Muscle layer of colon (tissue), 2 donors: ENCODE data around the gene DLX1.
"Not testable (repeated sequence)": the region's sequence is repeated elsewhere in the genome, so short reads cannot be mapped to it uniquely, and the experiment has no call there.

Source experiments
- H3K27ac ChIP-seq: one replicate; pipeline ENCODE4 v1.7.0; 2013; ENCODE audit warnings: low read depth, mild to moderate bottlenecking, low read length, moderate library complexity
- H3K27me3 ChIP-seq, 2 donors: one replicate each; pipeline ENCODE4 v1.7.0; 2013; ENCODE audit warnings: low read length in 2 of 2, mild to moderate bottlenecking in 2 of 2; ENCODE audit not compliant: insufficient read depth in 2 of 2, control insufficient read depth in 1 of 2
- H3K36me3 ChIP-seq: one replicate; pipeline ENCODE4 v1.7.0; 2013; ENCODE audit warnings: mild to moderate bottlenecking, low read length; ENCODE audit not compliant: insufficient read depth
- H3K4me1 ChIP-seq: one replicate; pipeline ENCODE4 v1.7.0; 2013; ENCODE audit warnings: mild to moderate bottlenecking, low read length; ENCODE audit not compliant: insufficient read depth
- H3K4me3 ChIP-seq, 2 donors: one replicate each; pipeline ENCODE4 v1.7.0; 2013; ENCODE audit warnings: low read length in 2 of 2, low read depth in 1 of 2, mild to moderate bottlenecking in 1 of 2, moderate library complexity in 1 of 2
- H3K9ac ChIP-seq: one replicate; pipeline ENCODE4 v1.7.0; 2013; ENCODE audit warnings: low read length
- H3K9me3 ChIP-seq: one replicate; pipeline ENCODE4 v1.7.0; 2013; ENCODE audit warnings: mild to moderate bottlenecking, low read length
- donor health status: abdominal sarcoma.
- donor health status: Adenocarcinoma of cecum.

DLX1 gene

DNA sequence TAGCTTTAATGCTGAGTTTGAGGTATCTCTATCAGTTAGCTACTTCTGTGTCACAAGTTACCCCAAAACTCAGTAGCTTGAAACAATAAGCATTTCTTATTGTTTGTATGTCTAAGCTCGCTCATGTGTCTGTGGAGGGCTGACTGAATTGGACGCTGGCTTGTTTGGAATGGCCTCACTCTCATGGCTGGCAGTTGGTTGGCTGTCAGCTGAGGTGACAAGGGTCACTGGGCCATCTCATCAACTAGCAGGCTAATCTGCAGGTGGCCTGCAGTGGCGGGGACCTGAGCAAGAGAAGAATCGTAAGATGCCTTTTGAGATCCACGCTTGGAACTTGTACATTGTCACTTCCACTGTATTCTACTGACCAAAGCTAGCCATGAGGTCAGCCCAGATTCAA is 30.8 kb downstream of the DLX1 start:
- Histone ChIP-seq H3K4me3 (no peak overlapping the region), H3K9me3 (no peaks in the 10 kb centered on the region), H3K4me1 (no peaks in the 10 kb centered on the region), H3K27ac (no peak overlapping the region), H3K36me3 (no peaks in the 10 kb centered on the region), H3K27me3 (no peaks in the 10 kb centered on the region), H3K9ac (no peak overlapping the region)

DNA sequence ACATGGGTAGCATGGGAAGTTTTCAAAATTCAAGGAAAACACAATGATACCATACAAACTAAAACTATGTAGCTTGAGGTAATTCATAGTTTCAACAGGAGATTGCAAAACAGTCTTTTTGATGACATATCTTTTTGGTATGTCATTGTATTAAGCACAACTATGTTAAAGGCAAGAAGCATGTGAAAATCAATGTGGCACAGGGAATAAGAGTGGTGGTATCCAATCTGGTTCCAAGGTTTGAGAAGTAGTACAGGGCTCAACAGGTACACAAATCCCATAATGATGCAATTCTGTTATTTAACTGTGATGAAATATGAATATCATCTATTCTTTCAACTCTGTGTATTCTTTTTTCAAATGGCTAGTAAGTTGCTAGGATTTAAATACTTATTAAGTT is 33.8 kb downstream of the DLX1 start:
- H3K36me3 ChIP-seq = no peaks in the 10 kb centered on the region
- no peak overlapping the region for H3K4me3 ChIP-seq
- H3K9ac ChIP-seq = no peak overlapping the region
- H3K27ac ChIP-seq = no peak overlapping the region
- H3K9me3 ChIP-seq = no peaks in the 10 kb centered on the region
- no peaks in the 10 kb centered on the region for H3K4me1 ChIP-seq
- no peaks in the 10 kb centered on the region for H3K27me3 ChIP-seq

DNA sequence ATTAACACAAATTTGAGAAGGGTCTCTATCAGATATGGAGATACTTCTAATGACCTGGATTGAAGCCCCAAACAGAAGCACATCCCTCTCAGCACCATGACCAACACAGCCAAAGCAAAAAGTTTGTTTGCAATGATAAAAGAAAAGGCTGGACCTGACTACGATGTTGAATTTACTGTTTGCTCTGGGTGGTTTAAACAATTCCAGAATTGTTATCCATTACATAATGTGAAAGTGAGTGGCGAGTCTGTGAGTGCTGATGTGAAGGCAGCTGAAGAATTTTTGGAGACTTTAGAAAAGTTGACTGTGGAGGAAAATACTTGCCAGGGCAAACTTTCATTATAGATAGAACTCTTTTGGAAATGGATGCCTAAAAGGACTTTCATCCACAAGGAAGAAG is 34.8 kb downstream of the DLX1 start:
- Histone ChIP-seq H3K4me1 (no peaks in the 10 kb centered on the region), H3K9ac (no peak overlapping the region), H3K36me3 (no peaks in the 10 kb centered on the region), H3K27ac (no peak overlapping the region), H3K27me3 (no peaks in the 10 kb centered on the region), H3K9me3 (no peaks in the 10 kb centered on the region), H3K4me3 (no peak overlapping the region)

DNA sequence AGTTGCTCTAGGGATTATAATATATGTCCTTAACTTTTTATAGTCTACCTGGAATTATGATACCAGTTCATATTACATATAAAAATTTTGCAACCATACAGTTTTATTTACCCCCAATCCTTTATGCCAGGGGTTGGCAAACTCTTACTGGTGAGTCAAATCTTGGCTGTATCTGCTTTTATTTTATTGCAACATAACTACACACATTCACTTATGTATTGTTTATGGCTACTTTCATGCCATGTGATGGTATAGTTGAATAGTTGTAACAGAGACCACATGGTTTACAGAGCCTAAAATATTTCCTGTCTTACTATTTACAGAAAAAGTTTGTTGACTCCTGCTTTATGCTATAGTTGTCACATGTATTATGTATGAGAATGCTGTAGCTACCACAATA is 43.2 kb downstream of the DLX1 start:
- Histone ChIP-seq H3K9ac (no peak overlapping the region), H3K4me1 (no peaks in the 10 kb centered on the region), H3K27ac (no peak overlapping the region), H3K27me3 (no peaks in the 10 kb centered on the region), H3K4me3 (no peak overlapping the region), H3K9me3 (no peaks in the 10 kb centered on the region), H3K36me3 (no peaks in the 10 kb centered on the region)

GRCh38 chr2:172129404-172129803 is 44.1 kb downstream of the DLX1 start:
- H3K9ac ChIP-seq = no peak overlapping the region
- H3K27ac ChIP-seq = no peak overlapping the region
- no peaks in the 10 kb centered on the region for H3K4me1 ChIP-seq
- H3K4me3 ChIP-seq = no peak overlapping the region
- H3K27me3 ChIP-seq = no peaks in the 10 kb centered on the region
- no peaks in the 10 kb centered on the region for H3K9me3 ChIP-seq
- H3K36me3 ChIP-seq = no peaks in the 10 kb centered on the region

GRCh38 chr2:172131713-172132555 is 46.6 kb downstream of the DLX1 start:
- H3K9ac ChIP-seq = no peak overlapping the region
- H3K27ac ChIP-seq = no peak overlapping the region
- H3K4me1 ChIP-seq = no peaks in the 10 kb centered on the region
- no peaks in the 10 kb centered on the region for H3K36me3 ChIP-seq
- H3K9me3 ChIP-seq = no peaks in the 10 kb centered on the region
- H3K27me3 ChIP-seq = no peaks in the 10 kb centered on the region
- no peak overlapping the region for H3K4me3 ChIP-seq

DNA sequence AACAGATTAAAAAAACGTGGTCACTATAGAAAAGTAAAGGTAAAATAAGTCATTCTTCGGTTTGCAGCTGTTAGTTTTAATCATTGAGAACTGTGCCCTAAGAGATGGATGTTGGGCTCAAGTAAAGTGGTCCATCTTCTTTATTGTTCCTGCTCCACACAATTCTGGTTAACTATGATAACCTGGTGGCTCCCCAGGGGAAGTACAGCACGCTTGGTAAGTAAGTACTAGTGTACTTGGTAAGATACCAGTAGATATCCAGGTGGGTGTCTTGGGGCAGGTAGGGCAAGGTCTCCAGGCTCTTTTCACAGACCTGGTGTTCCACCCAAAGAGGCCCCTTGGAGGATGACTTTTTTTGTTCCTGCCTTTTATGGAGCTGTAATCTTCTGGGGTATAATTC is 49.0 kb downstream of the DLX1 start:
- H3K36me3 ChIP-seq = no peaks in the 10 kb centered on the region
- no peak overlapping the region for H3K27ac ChIP-seq
- H3K27me3 ChIP-seq = no peaks in the 10 kb centered on the region
- no peak overlapping the region for H3K4me3 ChIP-seq
- no peak overlapping the region for H3K9ac ChIP-seq
- no peaks in the 10 kb centered on the region for H3K9me3 ChIP-seq
- no peaks in the 10 kb centered on the region for H3K4me1 ChIP-seq

- H3K4me3 ChIP-seq = no peak overlapping the region
- H3K4me1 ChIP-seq = no peaks in the 10 kb centered on the region
- H3K9me3 ChIP-seq = no peaks in the 10 kb centered on the region
- no peak overlapping the region for H3K9ac ChIP-seq
- H3K27me3 ChIP-seq = no peaks in the 10 kb centered on the region
- H3K27ac ChIP-seq = no peak overlapping the region
- H3K36me3 ChIP-seq = no peaks in the 10 kb centered on the region
Measured at GRCh38 chr2:172135446-172135845, 50.1 kb downstream of the DLX1 start.

DNA sequence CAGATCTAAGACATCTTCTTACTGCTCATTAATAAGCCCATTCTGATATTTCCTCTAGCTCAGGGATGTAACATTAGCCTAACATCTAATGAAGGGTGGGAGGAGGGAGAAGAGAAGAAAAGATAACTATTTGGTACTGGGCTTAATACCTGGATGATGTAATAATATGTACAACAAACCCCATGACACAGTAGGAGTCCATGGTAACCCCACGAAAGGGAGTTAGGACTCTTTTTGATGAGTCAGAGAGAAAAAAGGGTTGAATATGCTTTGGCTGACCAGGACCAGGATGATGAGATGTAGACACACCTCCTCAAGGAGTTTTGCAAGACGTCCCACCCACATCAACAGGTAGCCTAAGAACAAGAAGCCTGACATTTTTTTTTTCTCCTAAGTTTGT is 51.8 kb downstream of the DLX1 start:
- H3K9ac ChIP-seq = no peak overlapping the region
- H3K27ac ChIP-seq = no peak overlapping the region
- no peak overlapping the region for H3K4me3 ChIP-seq
- no peaks in the 10 kb centered on the region for H3K9me3 ChIP-seq
- H3K36me3 ChIP-seq = no peaks in the 10 kb centered on the region
- H3K4me1 ChIP-seq = no peaks in the 10 kb centered on the region
- H3K27me3 ChIP-seq = no peaks in the 10 kb centered on the region

DNA sequence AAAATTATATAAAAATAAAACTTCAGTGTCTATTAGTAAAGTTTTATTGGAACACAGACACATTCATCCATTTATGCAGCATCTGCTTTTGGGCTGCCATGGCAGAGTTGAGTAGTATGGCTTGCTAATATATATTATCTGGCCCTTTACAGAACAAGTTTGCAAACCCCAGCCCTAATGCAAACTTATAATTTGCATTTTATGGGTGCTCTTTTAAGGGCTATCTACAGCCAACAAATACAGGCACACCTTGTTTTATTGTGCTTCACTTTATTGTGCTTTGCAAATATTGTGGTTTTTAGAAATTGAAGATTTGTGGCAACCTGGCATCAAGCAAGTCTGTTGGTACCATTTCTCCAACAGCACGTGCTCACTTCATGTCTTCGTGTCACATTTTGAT is 52.6 kb downstream of the DLX1 start:
- Histone ChIP-seq H3K27ac (no peak overlapping the region), H3K4me1 (no peaks in the 10 kb centered on the region), H3K36me3 (no peaks in the 10 kb centered on the region), H3K9ac (no peak overlapping the region), H3K27me3 (no peaks in the 10 kb centered on the region), H3K9me3 (no peaks in the 10 kb centered on the region), H3K4me3 (no peak overlapping the region)

- H3K27me3 ChIP-seq, H3K27ac ChIP-seq, H3K9ac ChIP-seq, H3K4me1 ChIP-seq, H3K9me3 ChIP-seq, H3K36me3 ChIP-seq, H3K4me3 ChIP-seq: not testable (repeated sequence)
Measured at GRCh38 chr2:172138727-172139126, 53.4 kb downstream of the DLX1 start.
